Measurements from ENCODE around the gene PDE8B.

PDE8B gene

DNA sequence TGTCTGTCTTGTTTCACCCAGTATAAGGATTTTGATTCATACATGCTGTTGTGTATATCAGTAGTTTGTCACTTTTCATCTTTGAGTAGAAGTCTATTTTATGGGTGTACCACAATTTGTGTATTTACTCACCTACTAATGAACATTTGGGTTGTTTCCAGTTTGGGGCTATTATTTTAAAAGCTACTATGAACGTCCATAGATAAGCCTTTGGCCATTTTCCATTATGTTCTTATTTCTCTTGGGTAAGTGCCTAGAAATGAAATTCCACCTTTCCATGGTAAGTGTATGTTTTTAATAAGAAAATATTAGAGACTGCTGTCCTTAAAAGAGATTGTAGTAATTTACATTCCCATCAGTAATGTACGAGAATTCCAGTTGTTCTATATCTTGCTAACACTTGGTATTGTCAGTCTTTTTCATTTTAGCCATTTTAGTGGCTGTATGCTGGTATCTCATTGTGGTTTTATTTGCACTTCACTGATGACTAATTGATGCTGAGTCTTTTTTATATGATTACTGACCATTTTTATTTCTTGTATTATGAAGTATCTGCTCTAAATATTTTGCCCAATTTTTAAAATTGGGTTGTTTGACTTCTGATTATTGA is 17.9 kb upstream of the PDE8B start:
- Histone ChIP-seq H3K27me3 (no peaks in the 10 kb centered on the region), H3K9me3 (peaks cover 13% of the 10 kb centered on the region), H3K9ac (no peak overlapping the region), H3K4me2 (no peak overlapping the region), H4K20me1 (no peaks in the 10 kb centered on the region), H3K4me3 (no peak overlapping the region), H3K4me1 (no peaks in the 10 kb centered on the region), H3K27ac (no peak overlapping the region), H3K36me3 (no peaks in the 10 kb centered on the region)
- TF ChIP-seq Cebpa-rat (IDR thresholded peaks at IDR 0.05), result no peak

DNA sequence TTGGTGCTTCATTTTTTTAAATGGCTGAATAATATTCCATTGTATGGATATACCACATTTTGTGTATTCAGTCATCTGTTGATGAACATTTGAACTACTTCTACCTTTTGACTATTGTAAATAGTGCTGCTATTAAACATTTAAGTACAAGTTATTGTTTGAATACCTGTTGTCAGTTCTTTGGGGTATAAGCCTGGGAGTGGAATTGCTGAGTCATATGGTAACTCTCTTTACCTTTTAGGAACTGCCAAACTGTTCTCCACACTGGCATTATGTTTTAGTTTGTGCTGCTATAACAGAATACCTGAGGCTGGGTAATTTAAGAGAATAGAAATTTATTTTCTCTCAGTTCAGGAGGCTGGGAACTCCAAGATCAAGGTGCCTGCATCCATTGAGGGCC is 15.7 kb upstream of the PDE8B start:
- H3K4me3 ChIP-seq, result no peak overlapping the region
- TF ChIP-seq Cebpa-rat (IDR thresholded peaks at IDR 0.05), result no peak
- H3K27me3 ChIP-seq, result no peaks in the 10 kb centered on the region
- no peaks in the 10 kb centered on the region for H3K4me1 ChIP-seq
- H3K27ac ChIP-seq, result no peak overlapping the region
- H3K4me2 ChIP-seq, result no peak overlapping the region
- peaks cover 21% of the 10 kb centered on the region for H3K9me3 ChIP-seq
- H3K9ac ChIP-seq, result no peak overlapping the region
- no peaks in the 10 kb centered on the region for H4K20me1 ChIP-seq
- H3K36me3 ChIP-seq, result no peaks in the 10 kb centered on the region

DNA sequence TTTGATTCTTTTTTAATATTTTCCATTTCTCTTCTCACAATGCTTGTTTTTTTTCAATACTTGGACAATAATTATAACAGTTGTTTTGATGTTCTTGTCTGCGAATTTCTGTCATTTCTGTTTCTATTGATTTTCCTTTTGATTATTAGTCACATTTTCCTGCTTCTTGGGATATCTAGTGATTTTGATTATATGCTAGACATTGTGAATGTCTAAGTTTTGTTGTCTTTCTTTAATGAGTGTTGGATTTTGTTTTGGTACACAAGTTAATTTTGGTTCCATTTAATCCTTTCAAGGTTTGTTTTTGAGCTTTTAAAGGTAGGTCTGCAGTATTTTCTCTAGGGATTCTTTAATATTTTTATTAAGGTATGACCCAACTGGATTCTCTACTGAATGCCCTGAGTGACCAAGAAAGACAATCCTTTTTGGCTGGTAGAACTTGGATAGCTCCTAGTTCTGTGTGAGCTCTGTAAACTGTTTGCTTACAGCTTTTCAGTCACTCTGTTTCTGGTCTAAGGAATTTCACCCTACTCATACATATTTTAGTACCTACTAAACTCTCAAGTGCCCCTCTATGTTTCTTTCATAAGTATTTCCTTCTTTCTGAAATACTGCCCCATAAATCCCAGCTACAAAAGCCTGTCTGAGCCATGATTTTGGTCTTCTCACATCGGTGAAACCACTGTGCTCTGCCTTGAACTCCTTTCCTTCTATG is 12.5 kb upstream of the PDE8B start:
- no peaks in the 10 kb centered on the region for H4K20me1 ChIP-seq
- H3K4me2 ChIP-seq, result no peak overlapping the region
- peaks cover 21% of the 10 kb centered on the region for H3K9me3 ChIP-seq
- no peak overlapping the region for H3K27ac ChIP-seq
- no peaks in the 10 kb centered on the region for H3K27me3 ChIP-seq
- no peak for TF ChIP-seq Cebpa-rat (IDR thresholded peaks at IDR 0.05)
- H3K4me3 ChIP-seq, result no peak overlapping the region
- no peak overlapping the region for H3K9ac ChIP-seq
- no peaks in the 10 kb centered on the region for H3K4me1 ChIP-seq
- no peaks in the 10 kb centered on the region for H3K36me3 ChIP-seq

DNA sequence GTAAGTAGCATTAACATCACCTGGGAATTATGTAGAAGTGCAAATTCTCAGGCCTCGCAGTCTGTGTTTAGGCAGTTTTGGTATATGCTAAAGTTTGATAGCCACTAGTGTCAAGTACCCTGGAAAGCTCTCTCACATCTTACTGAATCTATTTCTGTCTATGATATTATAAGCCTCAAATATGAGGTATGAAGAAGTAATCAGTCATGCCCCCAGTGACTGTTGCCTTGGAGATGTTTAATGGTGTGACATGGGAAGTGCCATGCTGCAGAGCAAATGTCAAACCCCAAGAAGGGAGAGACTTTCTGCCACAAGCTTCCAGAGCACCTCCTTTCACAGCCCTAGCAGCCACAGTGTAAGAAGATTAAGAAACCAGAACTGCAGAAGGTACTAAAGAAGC is 9.8 kb upstream of the PDE8B start:
- no peak overlapping the region for H3K9ac ChIP-seq
- no peaks in the 10 kb centered on the region for H3K36me3 ChIP-seq
- H3K27ac ChIP-seq, result no peak overlapping the region
- no peaks in the 10 kb centered on the region for H3K27me3 ChIP-seq
- H4K20me1 ChIP-seq, result no peaks in the 10 kb centered on the region
- H3K4me1 ChIP-seq, result no peaks in the 10 kb centered on the region
- TF ChIP-seq Cebpa-rat (IDR thresholded peaks at IDR 0.05), result no peak
- H3K9me3 ChIP-seq, result peaks cover 13% of the 10 kb centered on the region
- H3K4me3 ChIP-seq, result no peak overlapping the region
- no peak overlapping the region for H3K4me2 ChIP-seq

DNA sequence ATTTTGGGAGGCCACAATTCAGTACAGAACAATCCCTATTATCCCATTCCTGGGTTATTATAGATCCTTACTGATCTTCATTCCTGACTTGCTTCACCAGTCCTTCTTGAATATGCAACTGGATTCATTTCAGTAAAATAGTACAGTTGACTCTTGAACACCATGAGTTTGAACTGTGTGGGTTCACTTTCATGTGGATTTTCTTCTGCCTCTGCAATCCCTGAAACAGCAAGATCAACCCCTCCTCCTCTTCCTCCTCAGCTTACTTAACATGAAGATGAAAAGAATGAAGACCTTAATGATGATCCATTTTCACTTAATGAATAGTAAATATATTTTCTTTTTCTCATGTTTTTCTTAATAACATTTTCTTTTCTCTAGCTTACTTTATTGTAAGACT is 8.3 kb upstream of the PDE8B start:
- H3K9ac ChIP-seq, result no peak overlapping the region
- H3K27ac ChIP-seq, result no peak overlapping the region
- H3K9me3 ChIP-seq, result peaks cover 11% of the 10 kb centered on the region
- H3K4me3 ChIP-seq, result no peak overlapping the region
- H4K20me1 ChIP-seq, result no peaks in the 10 kb centered on the region
- no peaks in the 10 kb centered on the region for H3K36me3 ChIP-seq
- no peaks in the 10 kb centered on the region for H3K27me3 ChIP-seq
- H3K4me1 ChIP-seq, result no peaks in the 10 kb centered on the region
- H3K4me2 ChIP-seq, result no peak overlapping the region
- no peak for TF ChIP-seq Cebpa-rat (IDR thresholded peaks at IDR 0.05)

DNA sequence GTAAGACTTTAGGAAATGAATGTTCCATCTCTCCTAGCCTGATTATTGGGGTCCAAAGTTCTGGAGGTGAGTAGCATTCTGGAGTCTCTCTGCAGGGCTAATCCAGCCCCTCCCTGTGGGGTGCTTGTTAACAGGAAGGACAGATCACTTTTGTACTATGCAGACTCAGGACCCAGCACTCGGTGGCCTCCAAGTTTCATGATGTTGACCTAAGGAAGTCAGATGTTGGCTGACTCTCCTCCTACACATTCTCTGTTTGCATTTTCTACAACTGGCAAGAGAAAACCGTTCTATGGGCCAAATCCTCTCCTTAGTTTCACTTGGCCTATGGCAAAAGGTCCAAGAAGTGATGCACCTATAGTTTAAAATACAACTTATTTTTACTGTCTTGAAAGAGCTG is 5.5 kb upstream of the PDE8B start:
- H3K9me3 ChIP-seq, result no peaks in the 10 kb centered on the region
- H3K4me2 ChIP-seq, result no peak overlapping the region
- H4K20me1 ChIP-seq, result peaks cover 9% of the 10 kb centered on the region; the same call in 1 of the 2 replicates
- H3K4me3 ChIP-seq, result no peak overlapping the region
- no peaks in the 10 kb centered on the region for H3K36me3 ChIP-seq
- TF ChIP-seq Cebpa-rat (IDR thresholded peaks at IDR 0.05), result no peak
- peaks cover 26% of the 10 kb centered on the region for H3K27me3 ChIP-seq
- H3K9ac ChIP-seq, result no peak overlapping the region
- no peaks in the 10 kb centered on the region for H3K4me1 ChIP-seq
- H3K27ac ChIP-seq, result no peak overlapping the region

DNA sequence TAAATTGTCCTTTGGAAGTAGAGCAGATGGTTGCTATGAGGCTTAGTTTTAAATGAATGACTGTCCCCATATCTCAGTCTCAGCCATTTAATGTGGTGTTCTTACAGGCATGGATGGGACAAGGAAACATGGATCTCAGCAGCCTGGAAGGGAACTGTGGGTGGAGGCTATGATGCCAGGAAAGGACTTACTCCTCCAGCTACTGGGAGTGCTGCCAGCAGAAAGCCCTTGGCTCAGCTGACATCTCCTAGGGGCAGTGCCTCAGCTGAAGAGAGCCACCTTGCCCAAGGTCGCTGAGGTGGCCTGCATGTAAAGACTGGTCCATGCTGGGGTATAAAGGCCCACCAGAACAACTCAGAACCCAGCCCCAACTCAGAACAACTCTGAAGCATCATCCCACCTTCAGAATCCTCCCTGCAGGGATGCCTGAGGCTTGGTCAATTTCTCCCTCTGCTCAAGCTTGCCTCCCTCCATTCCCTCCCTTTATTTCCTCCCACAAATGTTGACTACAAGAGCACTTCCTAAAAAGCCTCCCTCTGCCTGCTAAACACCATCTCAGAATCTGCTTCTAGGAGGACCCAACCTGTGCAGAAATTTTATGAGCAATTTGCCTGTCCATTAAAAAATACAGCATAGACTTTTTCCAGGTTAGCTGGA is 1.8 kb upstream of the PDE8B start:
- Histone ChIP-seq H3K4me2 (no peak overlapping the region), H3K4me1 (peaks cover 13% of the 10 kb centered on the region), H3K36me3 (no peaks in the 10 kb centered on the region), H3K27me3 (peaks cover 62% of the 10 kb centered on the region), H3K27ac (no peak overlapping the region), H4K20me1 (peaks cover 26% of the 10 kb centered on the region), H3K4me3 (no peak overlapping the region), H3K9me3 (no peaks in the 10 kb centered on the region), H3K9ac (no peak overlapping the region)
- TF ChIP-seq Cebpa-rat (IDR thresholded peaks at IDR 0.05), result no peak

DNA sequence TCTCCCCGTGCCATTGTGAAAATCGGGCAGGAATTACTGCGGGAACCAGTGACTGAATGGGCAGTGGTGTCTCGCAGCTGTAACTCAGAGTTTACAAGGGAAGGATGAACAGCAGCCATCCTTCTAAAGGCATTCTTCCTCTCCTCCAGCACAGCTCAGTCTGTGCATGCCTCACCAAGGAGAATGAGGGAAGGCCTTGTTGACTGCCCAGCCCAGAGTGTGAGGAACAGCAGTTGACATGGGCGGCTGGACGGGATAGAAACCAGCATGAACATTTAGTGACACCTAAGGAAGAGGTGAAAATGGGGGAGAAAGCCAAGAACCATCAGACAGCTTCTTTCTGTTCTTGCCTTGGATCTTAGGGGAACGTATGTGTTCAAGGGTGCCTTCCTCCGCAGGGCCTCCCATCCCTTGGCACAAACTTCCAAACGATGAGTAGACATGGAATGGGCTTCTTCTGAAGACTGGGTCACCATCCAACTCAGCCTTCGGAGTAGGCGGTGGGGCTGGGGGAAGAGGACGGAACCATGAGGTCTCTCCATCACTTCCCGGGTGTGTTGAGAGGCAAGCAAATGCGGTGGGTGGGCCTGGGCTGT is 887 bp upstream of the PDE8B start:
- no peak for TF ChIP-seq Cebpa-rat (IDR thresholded peaks at IDR 0.05)
- Histone ChIP-seq H3K9me3 (no peaks in the 10 kb centered on the region), H3K4me3 (peak overlapping the region; percentile 78; the same call in 1 of the 2 replicates), H3K27me3 (peaks cover 70% of the 10 kb centered on the region), H3K9ac (no peak overlapping the region), H4K20me1 (peaks cover 26% of the 10 kb centered on the region), H3K27ac (no peak overlapping the region), H3K36me3 (no peaks in the 10 kb centered on the region), H3K4me1 (peaks cover 13% of the 10 kb centered on the region), H3K4me2 (peak overlapping the region; percentile 99; the same call in 1 of the 2 replicates)

DNA sequence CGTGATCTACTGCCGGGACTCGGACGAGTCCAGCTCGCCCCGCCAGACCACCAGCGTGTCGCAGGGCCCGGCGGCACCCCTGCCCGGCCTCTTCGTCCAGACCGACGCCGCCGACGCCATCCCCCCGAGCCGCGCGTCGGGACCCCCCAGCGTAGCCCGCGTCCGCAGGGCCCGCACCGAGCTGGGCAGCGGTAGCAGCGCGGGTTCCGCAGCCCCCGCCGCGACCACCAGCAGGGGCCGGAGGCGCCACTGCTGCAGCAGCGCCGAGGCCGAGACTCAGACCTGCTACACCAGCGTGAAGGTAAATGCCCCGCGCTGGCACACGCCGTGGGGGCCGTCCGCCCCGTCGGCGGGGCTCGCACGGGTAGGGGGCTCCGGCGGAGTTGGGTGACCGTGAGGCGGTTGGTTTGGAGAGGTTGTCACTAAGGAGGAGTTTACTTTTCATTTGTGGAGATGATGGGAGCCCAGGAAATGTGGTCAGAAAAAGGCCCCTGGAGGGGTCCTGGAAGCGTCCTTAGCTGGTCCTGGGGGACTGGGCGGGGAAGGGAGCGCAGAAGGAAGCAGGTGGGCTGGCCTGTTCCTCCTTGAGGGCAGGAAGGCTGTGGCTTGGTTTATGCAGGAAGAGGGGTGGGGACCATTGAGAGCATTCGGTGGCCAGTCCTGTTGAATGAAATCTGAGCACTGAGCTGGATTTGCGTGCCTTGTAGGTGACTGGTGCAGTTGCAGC is 647 bp downstream of the PDE8B start:
- no peaks in the 10 kb centered on the region for H3K9me3 ChIP-seq
- H3K4me2 ChIP-seq, result peak overlapping the region; percentile 99
- peak overlapping the region; percentile 78 for H3K4me3 ChIP-seq
- H3K36me3 ChIP-seq, result no peaks in the 10 kb centered on the region
- peaks cover 26% of the 10 kb centered on the region for H4K20me1 ChIP-seq
- no peak for TF ChIP-seq Cebpa-rat (IDR thresholded peaks at IDR 0.05)
- peaks cover 13% of the 10 kb centered on the region for H3K4me1 ChIP-seq
- peaks cover 70% of the 10 kb centered on the region for H3K27me3 ChIP-seq
- no peak overlapping the region for H3K27ac ChIP-seq
- H3K9ac ChIP-seq, result peak overlapping the region; percentile 38; the same call in 1 of the 2 replicates
